Prostate gland (tissue), 2 donors: ENCODE results near the gene TSPAN31.

Experiments used
- CTCF ChIP-seq, 4 experiments: fragments of 200-600 bp in 2 of 4; fragments of 450-650 bp in 2 of 4; sonication (generic) in 2 of 4; IDR thresholded peaks; 1 replicate in 3 of 4; 2 replicates in 1 of 4; pipeline ENCODE4 v1.5.1; 2016 to 2019; ENCODE audit warnings: antibody characterized with exemption in 4 of 4, mild to moderate bottlenecking in 2 of 4, moderate library complexity in 2 of 4
- POLR2A ChIP-seq: fragments of 450-650 bp; IDR thresholded peaks from one replicate; pipeline ENCODE4 v1.6.1; 2016; ENCODE audit warnings: antibody characterized with exemption, mild to moderate bottlenecking
- POLR2AphosphoS5 ChIP-seq: sonication (generic); formaldehyde crosslinking; IDR thresholded peaks from one replicate; pipeline ENCODE4 v1.6.1; 2017; ENCODE audit warnings: antibody characterized with exemption

GRCh38 chr12:57796996-57797395 is 52.2 kb downstream of the TSPAN31 start:
- no peak for TF ChIP-seq CTCF (IDR thresholded peaks at IDR 0.05)
- no peak for TF ChIP-seq POLR2A
- TF ChIP-seq POLR2AphosphoS5: no peak
